AG09309 (cell line): ENCODE results near the gene CEACAM3.

ENCODE experiments used
- DNase-seq: peaks from one replicate; pipeline ENCODE4 v3.0.0-alpha.2; 2010; ENCODE audit warnings: low read depth
- H3K4me3 ChIP-seq: 2 replicates; pipeline ENCODE4 v1.5.1; 2011; ENCODE audit warnings: mild to moderate bottlenecking, low read depth, low read length, moderate library complexity; ENCODE audit not compliant: control insufficient read depth
- TF ChIP-seq, protein P1 (sequence below): IDR thresholded peaks from 2 replicates; pipeline ENCODE4 v1.5.1; 2011; ENCODE audit warnings: mild to moderate bottlenecking, low read depth, low read length, inconsistent platforms; ENCODE audit not compliant: insufficient read depth, control insufficient read depth; ENCODE audit errors: missing control alignments

CEACAM3 gene

GRCh38 chr19:41843371-41843770, 47.0 kb downstream of the CEACAM3 start:
- DNase-seq = no peak
- TF ChIP-seq, protein P1, sequence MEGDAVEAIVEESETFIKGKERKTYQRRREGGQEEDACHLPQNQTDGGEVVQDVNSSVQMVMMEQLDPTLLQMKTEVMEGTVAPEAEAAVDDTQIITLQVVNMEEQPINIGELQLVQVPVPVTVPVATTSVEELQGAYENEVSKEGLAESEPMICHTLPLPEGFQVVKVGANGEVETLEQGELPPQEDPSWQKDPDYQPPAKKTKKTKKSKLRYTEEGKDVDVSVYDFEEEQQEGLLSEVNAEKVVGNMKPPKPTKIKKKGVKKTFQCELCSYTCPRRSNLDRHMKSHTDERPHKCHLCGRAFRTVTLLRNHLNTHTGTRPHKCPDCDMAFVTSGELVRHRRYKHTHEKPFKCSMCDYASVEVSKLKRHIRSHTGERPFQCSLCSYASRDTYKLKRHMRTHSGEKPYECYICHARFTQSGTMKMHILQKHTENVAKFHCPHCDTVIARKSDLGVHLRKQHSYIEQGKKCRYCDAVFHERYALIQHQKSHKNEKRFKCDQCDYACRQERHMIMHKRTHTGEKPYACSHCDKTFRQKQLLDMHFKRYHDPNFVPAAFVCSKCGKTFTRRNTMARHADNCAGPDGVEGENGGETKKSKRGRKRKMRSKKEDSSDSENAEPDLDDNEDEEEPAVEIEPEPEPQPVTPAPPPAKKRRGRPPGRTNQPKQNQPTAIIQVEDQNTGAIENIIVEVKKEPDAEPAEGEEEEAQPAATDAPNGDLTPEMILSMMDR = no peak
- H3K4me3 ChIP-seq = no peak overlapping the region

DNA sequence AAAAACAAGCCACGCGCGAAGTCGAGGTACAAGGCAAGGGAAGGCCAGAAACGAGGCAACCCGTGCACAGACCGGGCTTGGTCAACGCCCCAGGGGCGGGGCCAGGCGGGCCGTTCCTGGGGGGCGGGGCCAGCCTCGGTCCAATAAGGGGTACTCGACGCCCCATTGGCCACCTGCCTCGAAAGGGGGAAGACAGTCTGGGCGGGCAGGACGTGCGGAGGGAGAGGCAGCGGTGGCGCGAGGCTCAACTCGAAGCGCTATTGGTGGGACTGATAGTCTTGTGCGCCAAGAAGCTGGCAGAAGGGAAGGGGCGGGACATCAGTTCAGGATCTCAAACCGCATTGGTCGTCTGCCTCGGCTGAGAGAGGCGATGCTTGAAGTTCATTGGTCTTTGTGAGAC, 48.2 kb downstream of the CEACAM3 start, which contains the start of gene LYPD4:
TSS of gene LYPD4 (minus strand) at position 83 of the 400 bp plus-strand sequence. CDS start 5,398 bp downstream, outside the sequence.
- no peak for DNase-seq
- H3K4me3 ChIP-seq = no peak within 1 kb of the TSS
- TF ChIP-seq, protein P1 = no peak

- no peak for DNase-seq
- H3K4me3 ChIP-seq = no peak within 1 kb of the TSS
- TF ChIP-seq, protein P1 = no peak
These were observed 48.4 kb downstream of the CEACAM3 start, which contains the start of gene DMRTC2 for GRCh38 chr19:41845001-41845050. Gene DMRTC2 (plus strand): TSS chr19:41845042. CDS start chr19:41847429, 2,387 bp downstream.

- no peak for DNase-seq
- TF ChIP-seq, protein P1 = no peak
- H3K4me3 ChIP-seq = no peak overlapping the region
These were observed 48.7 kb downstream of the CEACAM3 start for GRCh38 chr19:41845051-41845590.

DNA sequence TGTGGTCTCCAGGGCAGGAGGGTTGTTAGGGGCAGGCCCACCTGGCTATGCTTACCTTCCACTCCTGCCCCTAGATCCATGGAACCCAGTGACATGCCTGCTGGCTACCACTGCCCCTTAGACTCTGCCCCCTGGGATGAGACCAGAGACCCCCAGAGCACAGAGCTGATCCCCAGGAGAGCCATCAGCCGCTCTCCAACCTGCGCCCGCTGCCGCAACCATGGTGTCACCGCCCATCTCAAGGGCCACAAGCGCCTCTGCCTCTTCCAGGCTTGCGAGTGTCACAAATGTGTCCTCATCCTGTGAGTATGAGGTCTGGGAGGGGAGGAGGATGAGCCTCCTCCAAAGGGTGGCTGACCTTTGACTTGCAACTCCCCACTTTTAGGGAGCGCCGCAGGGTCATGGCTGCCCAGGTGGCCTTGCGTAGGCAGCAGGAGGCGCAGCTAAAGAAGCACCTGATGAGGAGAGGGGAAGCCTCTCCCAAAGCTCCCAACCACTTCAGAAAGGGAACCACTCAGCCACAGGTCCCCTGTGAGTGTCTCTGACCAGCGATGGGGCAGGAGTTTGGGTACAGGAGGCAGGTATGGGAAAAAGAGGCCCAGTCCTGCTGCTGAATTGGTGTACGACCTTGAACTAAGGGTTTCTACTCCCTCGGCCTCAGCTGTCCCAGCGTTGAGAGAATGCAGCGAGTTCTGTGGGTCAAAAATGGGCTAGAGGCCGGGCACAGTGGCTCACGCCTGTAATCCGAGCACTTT, 51.1 kb downstream of the CEACAM3 start:
- TF ChIP-seq, protein P1 = no peak
- no peak for DNase-seq

DNA sequence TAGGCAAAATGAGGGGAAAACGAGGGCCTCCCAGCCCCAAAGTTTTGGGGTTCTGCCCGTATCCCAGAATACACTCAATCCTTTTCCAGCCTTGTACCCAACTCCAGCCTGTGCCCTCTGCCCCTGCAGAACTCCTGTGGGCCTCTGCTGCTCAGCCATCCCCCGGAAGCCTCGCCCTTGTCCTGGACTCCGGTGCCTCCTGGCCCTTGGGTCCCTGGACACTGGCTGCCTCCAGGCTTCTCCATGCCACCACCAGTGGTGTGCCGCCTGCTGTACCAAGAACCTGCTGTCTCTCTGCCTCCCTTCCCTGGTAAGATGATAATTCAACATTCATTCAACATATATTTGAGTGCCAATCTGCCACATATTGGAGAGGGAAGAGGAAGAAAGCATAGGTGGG, 52.3 kb downstream of the CEACAM3 start:
- DNase-seq = no peak
- H3K4me3 ChIP-seq = no peak overlapping the region
- TF ChIP-seq, protein P1 = no peak

More for the DNA sequence above, 51.1 kb downstream of the CEACAM3 start:
- no peak overlapping the region for H3K4me3 ChIP-seq

DNA sequence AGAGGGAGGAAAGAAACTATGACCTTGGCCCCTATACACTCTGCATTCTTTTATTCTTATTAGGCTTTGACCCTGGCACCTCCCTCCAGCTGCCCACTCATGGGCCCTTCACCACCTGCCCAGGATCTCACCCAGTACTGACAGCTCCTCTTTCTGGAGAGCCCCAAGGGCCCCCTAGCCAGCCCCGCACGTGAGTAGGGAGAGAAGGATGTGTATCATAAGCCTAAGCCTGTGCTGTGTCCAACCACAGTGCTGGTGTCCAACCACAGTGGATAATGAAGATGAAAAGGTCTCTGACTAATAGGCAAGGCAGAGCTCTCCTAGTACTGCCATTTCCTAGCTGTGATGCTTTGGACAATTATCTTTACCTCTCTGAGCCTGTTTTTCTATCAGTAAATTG, 52.7 kb downstream of the CEACAM3 start:
- DNase-seq = no peak
- TF ChIP-seq, protein P1 = no peak
- H3K4me3 ChIP-seq = no peak overlapping the region
